ENCODE results near the gene SLC50A1.

SLC50A1 gene

GRCh38 chr1:155185783-155186066 lies 50.1 kb downstream of the SLC50A1 start:
- DNase-seq, result no peak

- DNase-seq, result no peak
Measured at GRCh38 chr1:155186067-155186793, 50.6 kb downstream of the SLC50A1 start.

GRCh38 chr1:155186794-155187455 lies 51.3 kb downstream of the SLC50A1 start:
- DNase-seq, result no peak

GRCh38 chr1:155187456-155187891 lies 51.8 kb downstream of the SLC50A1 start:
- DNase-seq, result no peak

- DNase-seq, result no peak
Measured at GRCh38 chr1:155188268-155188667, 52.6 kb downstream of the SLC50A1 start.

All from central memory CD4-positive, alpha-beta T cell (primary cell).